ENCODE data around the gene EVX2. TPM values are rescaled to one million over a fixed set of nuclear protein-coding genes. Genes with fewer than 3 reads are reported as not detected.

EVX2 gene
- total and polyA plus RNA-seq, 2 of the 4 experiments (the other 2 are of a cell fraction): not detected

DNA sequence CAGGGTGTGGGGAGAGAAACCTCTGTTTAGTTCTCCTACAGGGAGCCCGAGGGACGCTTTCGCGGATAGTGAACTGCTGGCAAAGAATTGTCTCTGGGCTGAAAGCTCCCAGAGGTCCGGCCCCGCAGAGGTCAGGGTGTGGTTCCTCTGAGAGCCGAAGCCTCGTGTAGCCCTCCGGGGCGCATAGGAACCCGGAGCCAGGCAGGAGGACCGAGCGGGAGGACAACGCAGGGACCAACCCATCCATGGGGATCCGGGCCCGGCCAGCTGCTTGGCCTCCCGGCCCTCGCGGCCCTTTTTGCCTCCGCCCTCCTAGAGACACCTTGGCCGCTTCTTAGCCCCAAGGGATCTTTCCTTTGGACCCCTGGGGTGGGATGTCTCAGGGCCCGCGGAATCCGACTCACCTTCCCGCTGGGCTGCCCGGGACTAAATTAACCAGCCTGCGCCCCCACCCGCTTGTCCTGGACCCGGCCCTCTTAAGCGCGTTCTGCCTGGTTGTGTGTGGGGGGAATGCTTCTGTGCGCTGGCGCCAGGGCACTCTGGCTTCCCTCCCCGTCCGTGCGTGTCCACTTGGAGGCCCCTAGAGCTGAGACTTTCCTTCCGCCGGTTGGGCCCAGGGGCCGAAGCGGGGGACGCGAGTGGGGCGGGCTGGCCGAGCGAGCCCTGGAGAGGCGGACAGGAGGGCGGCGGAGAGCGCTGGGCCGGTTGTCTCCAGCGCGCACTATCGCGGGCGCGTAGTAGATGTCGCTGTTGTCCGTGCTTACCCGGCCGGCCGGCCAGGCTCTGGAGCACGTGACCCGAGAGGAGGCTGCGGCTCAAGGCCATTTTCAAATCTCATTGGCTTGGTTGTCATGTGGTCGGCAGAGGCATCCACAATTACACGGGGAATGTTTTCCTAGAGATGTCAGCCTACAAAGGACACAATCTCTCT lies 32.4 kb upstream of the EVX2 start, which contains the start of gene HOXD10:
Gene HOXD10 (plus strand): TSS at position 896 of the 931 bp plus-strand sequence. CDS start 56 bp downstream, outside the sequence.
- no TSS peak for BruUV-seq (replicated peaks)
- Histone ChIP-seq H2AFZ (replicated peaks; ENCODE audit: low read length, poor library complexity) (peak within 1 kb of the TSS; percentile 16), H3K79me1 (ENCODE audit: low read depth in 1 of 2, low read length in 2 of 2) (no peaks in the 10 kb centered on the region), H3K18ac (ENCODE audit: low read depth, low read length) (no peak within 1 kb of the TSS), H4K91ac (ENCODE audit: insufficient read depth, low read depth, low read length) (no peak within 1 kb of the TSS), H3K9ac (ENCODE audit: low read depth, low read length) (no peak within 1 kb of the TSS), H3K23ac (ENCODE audit: low read depth, low read length) (no peak within 1 kb of the TSS), H3K27ac (ENCODE audit: insufficient read depth, low read length) (no peak within 1 kb of the TSS), H4K20me1 (ENCODE audit: insufficient read depth, low read length) (no peaks in the 10 kb centered on the region), H3K4ac (ENCODE audit: low read depth, low read length) (no peak within 1 kb of the TSS), H2BK15ac (ENCODE audit: low read depth, low read length) (no peak within 1 kb of the TSS), H3K36me3 (ENCODE audit: control insufficient read depth, insufficient read depth, low read length) (no peaks in the 10 kb centered on the region), H3K4me1 (ENCODE audit: control insufficient read depth, insufficient read depth, low read length) (no peaks in the 10 kb centered on the region), H3K9me3 (ENCODE audit: control insufficient read depth, insufficient read depth, low read length) (peaks cover 12% of the 10 kb centered on the region), H3K4me3 (ENCODE audit: insufficient read depth, low read depth, low read length) (no peak within 1 kb of the TSS), H3K27me3 (ENCODE audit: control insufficient read depth, insufficient read depth, low read length) (peaks cover 93% of the 10 kb centered on the region), H2AK9ac (replicated peaks; ENCODE audit: low read depth, low read length, poor library complexity) (no peak within 1 kb of the TSS), H4K8ac (ENCODE audit: low read depth in 2 of 2, low read length in 2 of 2) (no peak within 1 kb of the TSS), H3K4me2 (ENCODE audit: low read depth, low read length) (no peak within 1 kb of the TSS), H3K56ac (ENCODE audit: extremely low read depth, insufficient read depth, low read length) (no peak within 1 kb of the TSS), H2AK5ac (ENCODE audit: low read depth, low read length) (no peak within 1 kb of the TSS), H2BK5ac (ENCODE audit: low read depth, low read length, poor library complexity, severe bottlenecking) (no peak within 1 kb of the TSS), H2BK120ac (ENCODE audit: low read depth, low read length) (no peak within 1 kb of the TSS), H2BK20ac (ENCODE audit: low read depth, low read length) (no peak within 1 kb of the TSS), H3K14ac (replicated peaks; ENCODE audit: low read depth, low read length) (no peak within 1 kb of the TSS), H3K9me1 (ENCODE audit: insufficient read depth, low read length) (no peaks in the 10 kb centered on the region), H4K5ac (ENCODE audit: low read depth, low read length) (no peak within 1 kb of the TSS)
- in situ Hi-C loops (cut with MboI; ENCODE audit: low sequenced_read_pairs): no loop called here
- intact Hi-C loops (cut with micrococcal nuclease): no loop called here
- ChIA-PET POLR2A (ENCODE audit: unreplicated experiment) (no interaction called here), CTCF (interaction anchor here (1.5 kb wide), 1 partner anchor 438 kb away, joined by 4 read pairs; no protein-coding TSS in a partner anchor)
- dilution Hi-C loops (cut with HindIII; ENCODE audit: low sequenced_read_pairs, unreplicated experiment): no loop called here
- DNase-seq: no peak
- ATAC-seq (ENCODE audit: low read depth): no peak
- TF ChIP-seq CEBPB (IDR thresholded peaks at IDR 0.05; ENCODE audit: low read depth, low read length): no peak
- TF ChIP-seq MAZ (IDR thresholded peaks at IDR 0.05; ENCODE audit: borderline replicate concordance, low read depth, low read length): no peak
- 7% methylated on average over 8 of the region's 66 CpGs; no CpG with 5 or more reads in 1 of the 2 experiments for WGBS, 2 experiments (ENCODE audit: extremely low coverage in 2 of 2, insufficient read length in 1 of 2)

All from IMR-90 (cell line).